Upper lobe of left lung (tissue), 6 donors: Measurements from ENCODE around the gene SEL1L3. TPM values are rescaled to one million over a fixed set of nuclear protein-coding genes. Genes with fewer than 3 reads are reported as not detected.

Experiments
- ATAC-seq, 2 donors: fragments of 200-7000 bp; cut with Tn5 transposase; one replicate each; pipeline ENCODE4 v1.9.1; 2022; ENCODE audit warnings: mild to moderate bottlenecking in 2 of 2, moderate library complexity in 2 of 2; ENCODE audit not compliant: low FRiP score in 2 of 2
- DNase-seq, 2 donors: peaks; one replicate each; pipeline ENCODE4 v3.0.0-alpha.2; 2019 to 2020
- H3K27ac ChIP-seq, 4 donors: fragments of 200-600 bp; sonication (generic); one replicate each; pipeline ENCODE4 v1.5.1; 2016 to 2019
- H3K27me3 ChIP-seq, 4 donors: fragments of 200-600 bp; sonication (generic); one replicate each; pipeline ENCODE4 v1.5.1; 2017 to 2019
- H3K36me3 ChIP-seq, 4 donors: fragments of 200-600 bp; sonication (generic); one replicate each; pipeline ENCODE4 v1.5.1; 2016 to 2019
- H3K4me1 ChIP-seq, 4 donors: fragments of 200-600 bp; sonication (generic); one replicate each; pipeline ENCODE4 v1.5.1; 2018 to 2019
- H3K4me3 ChIP-seq, 4 donors: fragments of 200-600 bp; sonication (generic); one replicate each; pipeline ENCODE4 v1.5.1; 2017 to 2019; ENCODE audit warnings: mild to moderate bottlenecking in 2 of 4, moderate library complexity in 1 of 4
- H3K9me3 ChIP-seq, 4 donors: fragments of 200-600 bp; sonication (generic); one replicate each; pipeline ENCODE4 v1.5.1; 2018 to 2019
- CTCF ChIP-seq, 6 experiments: fragments of 450-650 bp in 4 of 6; fragments of 200-600 bp in 2 of 6; sonication (generic) in 2 of 6; IDR thresholded peaks; one replicate each; pipeline ENCODE4 v1.5.1; 2016 to 2019; ENCODE audit warnings: antibody characterized with exemption in 6 of 6
- EP300 ChIP-seq, 4 donors: sonication (generic); formaldehyde crosslinking; IDR thresholded peaks; one replicate each; pipeline ENCODE4 v1.5.1; 2017; ENCODE audit warnings: antibody characterized with exemption in 4 of 4, control low read depth in 2 of 4
- POLR2A ChIP-seq, 4 donors: fragments of 450-650 bp; IDR thresholded peaks; one replicate each; pipeline ENCODE4 v1.5.1; 2016 to 2017; ENCODE audit warnings: antibody characterized with exemption in 4 of 4, mild to moderate bottlenecking in 2 of 4
- POLR2AphosphoS5 ChIP-seq, 2 donors: sonication (generic); formaldehyde crosslinking; IDR thresholded peaks; one replicate each; pipeline ENCODE4 v1.5.1; 2017; ENCODE audit warnings: antibody characterized with exemption in 2 of 2
- WGBS, 2 donors: methylation state at CpG; one replicate each; pipeline ENCODE4 v1.1.5; 2017 to 2018; 5-methylcytosine and 5-hydroxymethylcytosine counted together
- total RNA-seq, 6 donors: library from RNA; depleted of rRNA in 4 of 6; stranded (reverse); fragments of >200 nt in 4 of 6; gene quantifications; one replicate each; pipeline versions ENCODE4 v1.1.0 to v1.2.1, GENCODE V29; 2016 to 2021
- donor health status: DM: no; HTN: no; CAD: no; lungs with moderate emphysema.
- donor health status: DM: no; HTN: yes; CAD: no; lungs with severe emphysema.

The SEL1L3 gene
- total RNA-seq, 6 donors from 2014 or later, result 41.7 to 197 (median 64.7) TPM

GRCh38 chr4:25838526-25838925 is 24.3 kb downstream of the SEL1L3 start:
- ATAC-seq (no peak), DNase-seq (no peak)
- peaks cover 11 to 15% (median 12%) of the 10 kb centered on the region in 4 donors for H3K4me1 ChIP-seq
- H3K9me3 ChIP-seq, result no peaks in the 10 kb centered on the region
- WGBS, 2 donors, result 79 to 83% methylated on average over 8 of the region's 8 CpGs
- H3K36me3 ChIP-seq, result no peaks in the 10 kb centered on the region
- TF ChIP-seq EP300 (IDR thresholded peaks at IDR 0.05), result no peak
- TF ChIP-seq CTCF (IDR thresholded peaks at IDR 0.05), result no peak
- no peak for TF ChIP-seq POLR2AphosphoS5 (IDR thresholded peaks at IDR 0.05)
- TF ChIP-seq POLR2A (IDR thresholded peaks at IDR 0.05), result no peak
- no peak overlapping the region for H3K27ac ChIP-seq
- H3K4me3 ChIP-seq, result no peak overlapping the region
- H3K27me3 ChIP-seq, result no peaks in the 10 kb centered on the region

DNA sequence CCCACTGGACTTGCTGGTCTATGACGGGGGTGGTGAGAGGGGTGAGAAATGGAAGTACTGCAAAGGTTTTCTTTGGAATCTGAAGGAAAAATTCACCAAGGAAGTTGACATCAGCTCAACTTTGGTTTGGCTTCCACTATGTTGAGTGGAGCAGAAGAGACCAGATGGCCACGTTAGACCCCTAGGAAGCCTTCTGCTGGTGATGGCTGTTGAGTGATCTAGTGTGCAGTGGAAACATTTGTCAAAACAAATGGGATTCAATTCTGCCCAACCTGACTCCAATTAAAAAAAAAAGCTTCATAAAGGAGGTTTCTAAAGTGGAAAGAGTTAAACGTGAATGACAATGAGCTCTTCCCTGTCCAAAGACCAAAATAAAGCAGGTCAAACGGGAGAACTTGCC is 25.7 kb downstream of the SEL1L3 start:
- ATAC-seq (no peak), DNase-seq (no peak)
- no peaks in the 10 kb centered on the region for H3K36me3 ChIP-seq
- H3K27ac ChIP-seq, result no peak overlapping the region
- no peaks in the 10 kb centered on the region for H3K9me3 ChIP-seq
- TF ChIP-seq POLR2A (IDR thresholded peaks at IDR 0.05) (no peak), POLR2AphosphoS5 (IDR thresholded peaks at IDR 0.05) (no peak)
- peaks cover 0 to 4% (median under 1%) of the 10 kb centered on the region in 4 donors for H3K4me1 ChIP-seq
- WGBS, 2 donors, result 87 to 89% methylated on average over 4 of the region's 4 CpGs
- H3K4me3 ChIP-seq, result no peak overlapping the region
- no peaks in the 10 kb centered on the region for H3K27me3 ChIP-seq

DNA sequence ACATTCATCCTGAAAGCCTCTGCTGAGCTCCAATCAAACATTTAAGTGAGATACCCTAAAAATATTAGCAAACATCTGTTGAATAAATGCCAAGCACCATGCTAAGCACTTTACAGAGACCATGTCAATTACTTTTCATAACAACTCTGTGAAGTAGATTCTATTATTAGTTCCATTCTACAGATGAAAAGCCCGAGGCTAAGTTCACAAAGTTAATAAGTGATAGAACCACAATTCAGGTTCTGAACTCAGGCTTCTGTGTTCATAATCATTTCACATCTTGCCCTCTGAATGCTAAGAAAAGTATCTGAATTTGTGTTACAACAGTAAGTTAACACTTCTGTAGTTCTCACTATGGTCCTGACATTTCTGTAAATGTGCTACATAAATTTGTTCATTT is 27.4 kb downstream of the SEL1L3 start:
- Histone ChIP-seq H3K9me3 (no peaks in the 10 kb centered on the region), H3K4me3 (no peak overlapping the region), H3K36me3 (no peaks in the 10 kb centered on the region), H3K27me3 (no peaks in the 10 kb centered on the region), H3K27ac (no peak overlapping the region), H3K4me1 (peaks cover 0 to 4% (median 0%) of the 10 kb centered on the region in 4 donors)
- DNase-seq (no peak), ATAC-seq (no peak)
- 55 to 65% methylated on average over 1 of the region's 1 CpG for WGBS, 2 donors
- TF ChIP-seq POLR2AphosphoS5 (IDR thresholded peaks at IDR 0.05) (no peak), POLR2A (IDR thresholded peaks at IDR 0.05) (no peak), EP300 (IDR thresholded peaks at IDR 0.05) (no peak), CTCF (IDR thresholded peaks at IDR 0.05) (no peak)

DNA sequence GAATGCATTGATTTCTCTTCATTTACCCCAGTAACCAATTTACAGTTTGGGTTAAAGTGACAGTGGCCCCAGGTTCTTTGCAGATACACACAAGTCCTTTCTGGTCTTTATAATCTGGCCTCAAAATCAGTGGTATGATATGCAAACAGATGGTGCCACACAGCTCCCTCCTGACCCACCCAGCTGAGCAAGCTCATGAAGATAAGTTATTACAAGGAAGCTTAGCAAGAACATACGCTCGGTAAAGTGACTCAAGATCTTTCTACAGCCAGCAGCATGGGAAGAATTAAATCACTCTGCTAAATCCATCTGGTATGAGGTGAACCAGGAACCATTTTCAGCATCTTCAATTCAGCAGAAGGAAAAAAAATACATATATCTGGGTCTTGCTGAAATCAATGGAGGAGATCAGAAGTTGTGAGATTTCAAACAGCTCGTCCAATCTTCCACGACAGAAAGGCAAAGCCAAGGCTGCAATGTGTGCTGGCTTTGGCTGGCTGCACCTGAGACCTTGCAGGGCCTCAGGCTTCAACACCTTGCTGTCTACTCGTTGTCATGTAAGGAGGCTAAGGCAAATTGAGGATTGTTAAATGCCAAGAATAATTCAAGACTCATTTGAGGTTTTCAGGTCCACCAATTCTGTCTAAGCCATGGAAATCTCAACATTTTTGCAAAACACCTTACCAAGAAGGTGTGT is 28.2 kb downstream of the SEL1L3 start:
- Histone ChIP-seq H3K4me1 (peaks cover 0 to 4% (median 0%) of the 10 kb centered on the region in 4 donors), H3K27me3 (no peaks in the 10 kb centered on the region), H3K9me3 (no peaks in the 10 kb centered on the region), H3K4me3 (no peak overlapping the region), H3K36me3 (no peaks in the 10 kb centered on the region), H3K27ac (no peak overlapping the region)
- ATAC-seq (no peak), DNase-seq (no peak)
- TF ChIP-seq CTCF (IDR thresholded peaks at IDR 0.05) (no peak), EP300 (IDR thresholded peaks at IDR 0.05) (no peak), POLR2A (IDR thresholded peaks at IDR 0.05) (no peak), POLR2AphosphoS5 (IDR thresholded peaks at IDR 0.05) (no peak)
- 70 to 73% methylated on average over 5 of the region's 5 CpGs for WGBS, 2 donors

GRCh38 chr4:25830548-25830947 is 32.2 kb downstream of the SEL1L3 start:
- no peak for ATAC-seq
- peaks cover 0 to 4% (median 0%) of the 10 kb centered on the region in 4 donors for H3K4me1 ChIP-seq
- no peaks in the 10 kb centered on the region for H3K27me3 ChIP-seq
- H3K9me3 ChIP-seq, result no peaks in the 10 kb centered on the region
- no peak overlapping the region for H3K27ac ChIP-seq
- 79 to 80% methylated on average over 5 of the region's 5 CpGs for WGBS, 2 donors
- no peak overlapping the region for H3K4me3 ChIP-seq
- TF ChIP-seq POLR2AphosphoS5 (IDR thresholded peaks at IDR 0.05), result no peak
- DNase-seq, result peak in 1 of 2 donors; percentile 77
- H3K36me3 ChIP-seq, result peaks cover 0 to 5% (median 0%) of the 10 kb centered on the region in 4 donors

DNA sequence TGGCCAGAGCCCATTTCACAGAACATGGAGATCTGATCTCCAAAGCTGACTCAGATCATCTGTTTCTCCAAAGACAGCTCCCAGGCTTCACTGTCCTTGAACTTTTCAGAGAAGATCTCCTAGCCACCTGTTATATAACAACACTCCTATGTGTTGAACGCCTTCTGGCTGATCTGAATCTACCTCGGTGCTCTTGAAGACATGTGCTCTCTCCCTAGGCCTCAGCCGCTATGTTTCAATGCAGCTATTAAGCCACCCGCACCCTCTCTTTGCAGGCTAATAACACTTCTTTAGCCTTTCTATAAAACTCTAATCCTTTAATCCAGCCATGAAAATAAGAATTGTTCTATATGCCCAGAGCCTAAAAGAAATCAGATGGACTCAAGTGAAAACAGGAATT is 34.9 kb downstream of the SEL1L3 start:
- TF ChIP-seq CTCF (IDR thresholded peaks at IDR 0.05) (no peak), EP300 (IDR thresholded peaks at IDR 0.05) (no peak), POLR2A (IDR thresholded peaks at IDR 0.05) (no peak), POLR2AphosphoS5 (IDR thresholded peaks at IDR 0.05) (no peak)
- WGBS, 2 donors, result 94 to 97% methylated on average over 4 of the region's 4 CpGs
- H3K4me1 ChIP-seq, result no peaks in the 10 kb centered on the region

More for the DNA sequence above, 34.9 kb downstream of the SEL1L3 start:
- no peak overlapping the region for H3K27ac ChIP-seq
- H3K36me3 ChIP-seq, result peaks cover 0 to 5% (median 0%) of the 10 kb centered on the region in 4 donors
- H3K9me3 ChIP-seq, result no peaks in the 10 kb centered on the region
- ATAC-seq, result no peak
- no peak for DNase-seq
- no peaks in the 10 kb centered on the region for H3K27me3 ChIP-seq
- no peak overlapping the region for H3K4me3 ChIP-seq
